T follicular helper cell (primary cell): ENCODE results near the gene SLC25A12.

Experiments used
- DNase-seq: peaks from one replicate; pipeline ENCODE4 v3.0.0-alpha.2; 2020; ENCODE audit warnings: low read depth

SLC25A12 gene

GRCh38 chr2:171883275-171883893, 10.7 kb downstream of the SLC25A12 start:
- DNase-seq: no peak

- DNase-seq: no peak
Observed at GRCh38 chr2:171882089-171882769, 11.8 kb downstream of the SLC25A12 start.

GRCh38 chr2:171880774-171881173, 13.3 kb downstream of the SLC25A12 start:
- DNase-seq: no peak

- no peak for DNase-seq
Observed at GRCh38 chr2:171879865-171880264, 14.2 kb downstream of the SLC25A12 start.

GRCh38 chr2:171878481-171878993, 15.5 kb downstream of the SLC25A12 start:
- no peak for DNase-seq

- DNase-seq: no peak
Observed at GRCh38 chr2:171874963-171875362, 19.1 kb downstream of the SLC25A12 start.

- DNase-seq: no peak
Observed at GRCh38 chr2:171874517-171874916, 19.5 kb downstream of the SLC25A12 start.

GRCh38 chr2:171864357-171864985, 29.6 kb downstream of the SLC25A12 start:
- no peak for DNase-seq

- no peak for DNase-seq
Observed at GRCh38 chr2:171862501-171862900, 31.5 kb downstream of the SLC25A12 start.

- DNase-seq: no peak
Observed at GRCh38 chr2:171858397-171858958, 35.6 kb downstream of the SLC25A12 start.

GRCh38 chr2:171855401-171855800, 38.6 kb downstream of the SLC25A12 start:
- DNase-seq: no peak

GRCh38 chr2:171852366-171852888, 41.6 kb downstream of the SLC25A12 start:
- no peak for DNase-seq

- DNase-seq: no peak
Observed at GRCh38 chr2:171847627-171848026, 46.4 kb downstream of the SLC25A12 start.

- no peak for DNase-seq
Observed at GRCh38 chr2:171846894-171847293, 47.1 kb downstream of the SLC25A12 start.

- no peak for DNase-seq
Observed at GRCh38 chr2:171841996-171842395, 52.0 kb downstream of the SLC25A12 start.

GRCh38 chr2:171837736-171838135, 56.3 kb downstream of the SLC25A12 start:
- no peak for DNase-seq

- DNase-seq: no peak
Observed at GRCh38 chr2:171836146-171836910, 57.7 kb downstream of the SLC25A12 start.

- DNase-seq: no peak
Observed at GRCh38 chr2:171835386-171835785, 58.7 kb downstream of the SLC25A12 start.

- DNase-seq: no peak
Observed at GRCh38 chr2:171834286-171834685, 59.8 kb downstream of the SLC25A12 start.

GRCh38 chr2:171832489-171832888, 61.6 kb downstream of the SLC25A12 start:
- no peak for DNase-seq

- no peak for DNase-seq
Observed at GRCh38 chr2:171830039-171830438, 64.0 kb downstream of the SLC25A12 start.

- DNase-seq: no peak
Observed at GRCh38 chr2:171824086-171824485, 70.0 kb downstream of the SLC25A12 start.
